PC-3 (cell line): ENCODE measurements around the gene ROS1. TPM values are rescaled to one million over a fixed set of nuclear protein-coding genes. Genes with fewer than 3 reads are reported as not detected.

Experiments
- ATAC-seq: fragments of 200-7000 bp; cut with Tn5 transposase; 2 replicates; pipeline ENCODE4 v1.9.1; 2020; ENCODE audit warnings: mild to moderate bottlenecking, moderate library complexity
- BruUV-seq: library from RNA; stranded (reverse); fragments of 400-500 nt; replicated peaks from 2 replicates; lab custom pipeline; 2021; lab: Mats Ljungman, UMichigan
- CTCF ChIA-PET: fragments of 300-600 bp; sonication (Branson Sonifier 250); formaldehyde crosslinking; loops from one replicate; lab custom pipeline; 2022; ENCODE audit warnings: antibody characterized with exemption; lab: Charles Lee
- POLR2A ChIA-PET: fragments of 300-600 bp; sonication (Branson Sonifier 250); formaldehyde crosslinking; loops from one replicate; lab custom pipeline; 2022; ENCODE audit warnings: antibody characterized with exemption; ENCODE audit not compliant: unreplicated experiment; lab: Charles Lee
- DNase-seq: peaks from one replicate; pipeline ENCODE4 v3.0.0-alpha.2; 2015
- H2AFZ ChIP-seq: fragments of 300-600 bp; sonication (generic); 2 replicates; pipeline ENCODE4 v1.6.0; 2016; ENCODE audit warnings: antibody characterized with exemption, low read length
- H3F3A ChIP-seq: fragments of 300-600 bp; sonication (generic); one replicate; pipeline ENCODE4 v1.6.0; 2017; ENCODE audit warnings: antibody characterized with exemption, low read length, control low read depth, mild to moderate bottlenecking; ENCODE audit not compliant: unreplicated experiment
- H3K27ac ChIP-seq: fragments of 300-600 bp; sonication (generic); 2 replicates; pipeline ENCODE4 v1.5.1; 2016; ENCODE audit warnings: mild to moderate bottlenecking, low read length
- H3K27me3 ChIP-seq: fragments of 300-600 bp; sonication (generic); 2 replicates; pipeline ENCODE4 v1.6.1; 2016; ENCODE audit warnings: low read length, mixed read lengths
- H3K36me3 ChIP-seq: fragments of 300-600 bp; sonication (generic); 2 replicates; pipeline ENCODE4 v1.6.1; 2016; ENCODE audit warnings: low read depth, mixed run types, low read length, mixed read lengths
- H3K4me1 ChIP-seq: fragments of 300-600 bp; sonication (generic); 2 replicates; pipeline ENCODE4 v1.5.1; 2016; ENCODE audit warnings: low read length; ENCODE audit not compliant: insufficient read depth
- H3K4me2 ChIP-seq: fragments of 300-600 bp; sonication (generic); 2 replicates; pipeline ENCODE4 v1.6.0; 2016; ENCODE audit warnings: low read length
- H3K4me3 ChIP-seq: fragments of 300-600 bp; sonication (generic); 2 replicates; pipeline ENCODE4 v1.5.1; 2016; ENCODE audit warnings: mild to moderate bottlenecking, low read length, mixed read lengths
- H3K79me2 ChIP-seq: fragments of 300-600 bp; sonication (generic); 2 replicates; pipeline ENCODE4 v1.6.1; 2017; ENCODE audit warnings: low read length, mixed read lengths
- H3K9ac ChIP-seq: fragments of 300-600 bp; sonication (generic); 2 replicates; pipeline ENCODE4 v1.6.0; 2016; ENCODE audit warnings: mild to moderate bottlenecking, low read length
- H3K9me2 ChIP-seq: fragments of 300-600 bp; sonication (generic); replicated peaks from 2 replicates; pipeline ENCODE4 v1.6.1; 2016; ENCODE audit warnings: mixed run types, low read length, mixed read lengths
- H3K9me3 ChIP-seq: fragments of 300-600 bp; sonication (generic); 2 replicates; pipeline ENCODE4 v1.6.1; 2016; ENCODE audit warnings: low read length, mixed read lengths
- H4K20me1 ChIP-seq: fragments of 300-600 bp; sonication (generic); 2 replicates; pipeline ENCODE4 v1.6.1; 2016; ENCODE audit warnings: low read length, mixed read lengths
- EZH2 ChIP-seq: fragments of 300-600 bp; sonication (generic); IDR thresholded peaks from one replicate; pipeline ENCODE4 v1.6.1; 2017; ENCODE audit warnings: antibody characterized with exemption, mild to moderate bottlenecking, low read length; ENCODE audit not compliant: unreplicated experiment
- EZH2phosphoT487 ChIP-seq: fragments of 300-600 bp; sonication (generic); IDR thresholded peaks from 2 replicates; pipeline ENCODE4 v1.6.1; 2018; ENCODE audit warnings: mild to moderate bottlenecking, antibody characterized with exemption, low read length, borderline replicate concordance
- intact Hi-C: fragments of 100-400 bp; cut with micrococcal nuclease; formaldehyde crosslinking; loops from 2 replicates; pipeline ENCODE4 v1.9.0; 2023
- total RNA-seq: library from RNA; depleted of rRNA; stranded (reverse); fragments of >200 nt; gene quantifications from 2 replicates; pipeline ENCODE4 v1.2.3, GENCODE V29; 2014
- TF ChIP-seq, protein P1 (sequence below): fragments of 300-600 bp; sonication (generic); conservative IDR thresholded peaks from 2 replicates; pipeline ENCODE4 v1.5.1; 2017; ENCODE audit warnings: antibody characterized with exemption, low read depth, mild to moderate bottlenecking, low read length

ROS1 gene
- total RNA-seq, 1 experiment from 2014 or later = 0.07 TPM

DNA sequence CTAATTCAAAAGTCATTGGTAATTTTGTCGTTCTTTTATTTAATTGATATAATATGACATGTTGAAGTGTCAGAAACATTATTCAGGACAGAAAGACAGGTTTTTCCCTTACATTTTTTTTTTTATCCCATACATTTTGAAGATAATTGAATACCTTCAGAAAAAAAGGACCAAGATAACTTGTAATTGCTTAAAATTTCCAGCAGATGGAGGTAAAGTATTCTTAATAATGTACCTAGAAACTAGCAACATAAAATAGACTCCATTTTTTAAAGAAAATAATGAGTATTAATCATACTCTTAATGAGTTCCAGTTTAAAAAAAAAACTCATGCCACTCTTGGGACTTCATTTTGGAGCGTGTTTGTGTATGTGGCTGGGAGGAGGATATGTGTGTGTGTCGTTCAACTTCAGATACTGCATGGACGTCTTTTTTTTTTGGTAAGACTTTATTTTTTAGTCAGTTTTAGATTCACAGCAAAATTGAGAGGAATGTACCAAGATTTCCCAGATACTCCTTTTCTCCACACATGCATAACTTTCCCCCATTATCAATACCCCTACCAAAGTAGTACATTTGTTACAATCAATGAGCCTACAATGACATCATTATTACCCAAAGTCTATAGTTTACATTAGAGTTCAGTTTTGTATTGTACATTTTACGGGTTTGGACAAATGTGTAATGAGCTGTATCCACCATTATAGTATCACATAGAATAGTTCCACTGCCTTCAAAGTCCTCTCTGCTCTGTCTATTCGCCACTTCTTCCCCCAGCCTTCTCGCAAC, 79.4 kb downstream of the ROS1 start:
- POLR2A ChIA-PET = no interaction called here
- Histone ChIP-seq H4K20me1 (no peaks in the 10 kb centered on the region), H3K27me3 (no peaks in the 10 kb centered on the region), H3K4me3 (peak overlapping the region; percentile 42; the same call in 1 of the 2 replicates), H3F3A (no peaks in the 10 kb centered on the region), H3K36me3 (no peaks in the 10 kb centered on the region), H3K9me2 (no peaks in the 10 kb centered on the region), H2AFZ (peak overlapping the region; percentile 64), H3K9ac (no peak overlapping the region), H3K9me3 (no peaks in the 10 kb centered on the region), H3K4me2 (peak overlapping the region; percentile 69), H3K79me2 (no peaks in the 10 kb centered on the region), H3K4me1 (0 out of 2 replicates have a peak, but pooled peaks cover 7% of the 10 kb centered on the region), H3K27ac (no peak overlapping the region)
- no peak for TF ChIP-seq EZH2
- TF ChIP-seq EZH2phosphoT487 = no peak
- TF ChIP-seq, protein P1, sequence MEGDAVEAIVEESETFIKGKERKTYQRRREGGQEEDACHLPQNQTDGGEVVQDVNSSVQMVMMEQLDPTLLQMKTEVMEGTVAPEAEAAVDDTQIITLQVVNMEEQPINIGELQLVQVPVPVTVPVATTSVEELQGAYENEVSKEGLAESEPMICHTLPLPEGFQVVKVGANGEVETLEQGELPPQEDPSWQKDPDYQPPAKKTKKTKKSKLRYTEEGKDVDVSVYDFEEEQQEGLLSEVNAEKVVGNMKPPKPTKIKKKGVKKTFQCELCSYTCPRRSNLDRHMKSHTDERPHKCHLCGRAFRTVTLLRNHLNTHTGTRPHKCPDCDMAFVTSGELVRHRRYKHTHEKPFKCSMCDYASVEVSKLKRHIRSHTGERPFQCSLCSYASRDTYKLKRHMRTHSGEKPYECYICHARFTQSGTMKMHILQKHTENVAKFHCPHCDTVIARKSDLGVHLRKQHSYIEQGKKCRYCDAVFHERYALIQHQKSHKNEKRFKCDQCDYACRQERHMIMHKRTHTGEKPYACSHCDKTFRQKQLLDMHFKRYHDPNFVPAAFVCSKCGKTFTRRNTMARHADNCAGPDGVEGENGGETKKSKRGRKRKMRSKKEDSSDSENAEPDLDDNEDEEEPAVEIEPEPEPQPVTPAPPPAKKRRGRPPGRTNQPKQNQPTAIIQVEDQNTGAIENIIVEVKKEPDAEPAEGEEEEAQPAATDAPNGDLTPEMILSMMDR = peak; percentile 64
- DNase-seq = peak; percentile 69
- no TSS peak for BruUV-seq
- intact Hi-C loops = loop anchor here (1.0 to 2.0 kb wide), 3 partner anchors 210 to 484 kb away; no protein-coding TSS in a partner anchor
- no peak for ATAC-seq
- CTCF ChIA-PET = interaction anchor here (0.6 kb wide), 2 partner anchors 209 to 257 kb away, joined by 3 read pairs; no protein-coding TSS in a partner anchor

DNA sequence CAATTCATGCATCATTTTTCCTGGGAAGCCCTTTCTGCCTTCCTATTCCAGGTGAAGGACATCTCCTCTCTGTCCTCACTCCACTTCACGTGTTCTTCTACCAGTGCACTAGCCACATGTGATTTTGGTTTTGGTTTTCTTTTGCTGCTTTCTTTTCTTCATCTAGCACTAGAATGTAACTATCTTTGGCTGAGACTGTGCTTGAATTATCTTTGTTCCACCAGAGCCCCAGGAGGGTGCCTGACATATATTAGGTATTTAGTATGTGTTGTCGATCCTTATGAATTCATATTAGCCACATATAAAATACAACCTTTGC, 80.5 kb downstream of the ROS1 start:
- Histone ChIP-seq H4K20me1 (no peaks in the 10 kb centered on the region), H3K36me3 (no peaks in the 10 kb centered on the region), H3K9me2 (no peaks in the 10 kb centered on the region), H3F3A (no peaks in the 10 kb centered on the region), H3K27ac (no peak overlapping the region), H3K9ac (no peak overlapping the region), H3K9me3 (no peaks in the 10 kb centered on the region), H3K4me1 (0 out of 2 replicates have a peak, but pooled peaks cover 7% of the 10 kb centered on the region), H3K4me2 (no peak overlapping the region), H3K4me3 (no peak overlapping the region), H3K27me3 (no peaks in the 10 kb centered on the region), H3K79me2 (no peaks in the 10 kb centered on the region), H2AFZ (no peak overlapping the region)
- ChIA-PET CTCF (no interaction called here), POLR2A (no interaction called here)
- no TSS peak for BruUV-seq
- TF ChIP-seq EZH2phosphoT487 (no peak), EZH2 (no peak)
- TF ChIP-seq, protein P1 = no peak
- ATAC-seq (no peak), DNase-seq (no peak)
- intact Hi-C loops = no loop called here
